Left ventricle myocardium inferior (tissue), 1 donor: ENCODE results near the gene DCST2. TPM values are rescaled to one million over a fixed set of nuclear protein-coding genes. Genes with fewer than 3 reads are reported as not detected.

Experiments
- DNase-seq: peaks from one replicate; pipeline ENCODE4 v3.0.0-alpha.2; 2020
- H3K27ac ChIP-seq: fragments of 200-600 bp; replicated peaks from 2 replicates; pipeline ENCODE4 v1.8.0; 2021
- H3K27me3 ChIP-seq: fragments of 200-600 bp; 2 replicates; pipeline ENCODE4 v1.8.0; 2021; ENCODE audit warnings: low read depth
- H3K36me3 ChIP-seq: fragments of 200-600 bp; 2 replicates; pipeline ENCODE4 v1.8.0; 2021
- H3K4me1 ChIP-seq: fragments of 200-600 bp; 2 replicates; pipeline ENCODE4 v1.8.0; 2021
- H3K4me3 ChIP-seq: fragments of 200-600 bp; 2 replicates; pipeline ENCODE4 v1.8.0; 2021; ENCODE audit warnings: mild to moderate bottlenecking, moderate library complexity
- H3K9me3 ChIP-seq: fragments of 200-600 bp; replicated peaks from 2 replicates; pipeline ENCODE4 v1.8.0; 2021
- intact Hi-C: fragments of 100-400 bp; cut with micrococcal nuclease; formaldehyde crosslinking; loops from one replicate; pipeline ENCODE4 v1.11.0; 2022
- total RNA-seq: library from RNA; stranded (reverse); fragmentation: NEBNext Ultra II Directional; extraction: Animal tissue kit (Norgen Biotek cat#: 25700); gene quantifications from one replicate; pipeline ENCODE4 v1.2.1, GENCODE V29; 2021
- TF ChIP-seq, protein P1 (sequence below): fragments of 200-600 bp; IDR thresholded peaks from 2 replicates; pipeline ENCODE4 v1.8.0; 2021; ENCODE audit warnings: antibody characterized with exemption, mild to moderate bottlenecking, borderline replicate concordance
- donor health status: DM: no; HTN: yes; CAD: no; lungs with severe emphysema.

Gene DCST2
- total RNA-seq, 1 donor from 2014 or later = not detected

DNA sequence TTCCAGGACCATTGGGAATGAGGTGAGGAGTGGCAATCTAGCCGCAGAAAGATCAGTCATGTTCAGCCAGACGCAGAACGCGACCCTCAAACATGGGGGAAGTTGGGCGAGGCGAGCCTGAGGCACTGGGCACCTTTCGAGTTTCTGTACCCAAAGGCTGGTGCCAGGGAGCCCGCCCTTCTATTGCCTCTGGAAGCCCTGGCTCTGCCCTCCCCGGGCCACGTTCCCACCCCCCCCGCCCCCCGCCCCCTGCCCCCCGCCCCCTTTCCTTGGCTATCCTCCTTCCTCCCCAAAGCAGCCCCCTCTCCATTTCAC is 33.2 kb downstream of the DCST2 start:
- DNase-seq = no peak
- H3K4me3 ChIP-seq = peak overlapping the region; percentile 95
- TF ChIP-seq, protein P1, sequence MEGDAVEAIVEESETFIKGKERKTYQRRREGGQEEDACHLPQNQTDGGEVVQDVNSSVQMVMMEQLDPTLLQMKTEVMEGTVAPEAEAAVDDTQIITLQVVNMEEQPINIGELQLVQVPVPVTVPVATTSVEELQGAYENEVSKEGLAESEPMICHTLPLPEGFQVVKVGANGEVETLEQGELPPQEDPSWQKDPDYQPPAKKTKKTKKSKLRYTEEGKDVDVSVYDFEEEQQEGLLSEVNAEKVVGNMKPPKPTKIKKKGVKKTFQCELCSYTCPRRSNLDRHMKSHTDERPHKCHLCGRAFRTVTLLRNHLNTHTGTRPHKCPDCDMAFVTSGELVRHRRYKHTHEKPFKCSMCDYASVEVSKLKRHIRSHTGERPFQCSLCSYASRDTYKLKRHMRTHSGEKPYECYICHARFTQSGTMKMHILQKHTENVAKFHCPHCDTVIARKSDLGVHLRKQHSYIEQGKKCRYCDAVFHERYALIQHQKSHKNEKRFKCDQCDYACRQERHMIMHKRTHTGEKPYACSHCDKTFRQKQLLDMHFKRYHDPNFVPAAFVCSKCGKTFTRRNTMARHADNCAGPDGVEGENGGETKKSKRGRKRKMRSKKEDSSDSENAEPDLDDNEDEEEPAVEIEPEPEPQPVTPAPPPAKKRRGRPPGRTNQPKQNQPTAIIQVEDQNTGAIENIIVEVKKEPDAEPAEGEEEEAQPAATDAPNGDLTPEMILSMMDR = no peak
- no peaks in the 10 kb centered on the region for H3K36me3 ChIP-seq
- intact Hi-C loops = no loop called here
- H3K27me3 ChIP-seq = no peaks in the 10 kb centered on the region
- no peaks in the 10 kb centered on the region for H3K9me3 ChIP-seq
- H3K4me1 ChIP-seq = peaks cover 61% of the 10 kb centered on the region
- peak overlapping the region; percentile 95 for H3K27ac ChIP-seq

DNA sequence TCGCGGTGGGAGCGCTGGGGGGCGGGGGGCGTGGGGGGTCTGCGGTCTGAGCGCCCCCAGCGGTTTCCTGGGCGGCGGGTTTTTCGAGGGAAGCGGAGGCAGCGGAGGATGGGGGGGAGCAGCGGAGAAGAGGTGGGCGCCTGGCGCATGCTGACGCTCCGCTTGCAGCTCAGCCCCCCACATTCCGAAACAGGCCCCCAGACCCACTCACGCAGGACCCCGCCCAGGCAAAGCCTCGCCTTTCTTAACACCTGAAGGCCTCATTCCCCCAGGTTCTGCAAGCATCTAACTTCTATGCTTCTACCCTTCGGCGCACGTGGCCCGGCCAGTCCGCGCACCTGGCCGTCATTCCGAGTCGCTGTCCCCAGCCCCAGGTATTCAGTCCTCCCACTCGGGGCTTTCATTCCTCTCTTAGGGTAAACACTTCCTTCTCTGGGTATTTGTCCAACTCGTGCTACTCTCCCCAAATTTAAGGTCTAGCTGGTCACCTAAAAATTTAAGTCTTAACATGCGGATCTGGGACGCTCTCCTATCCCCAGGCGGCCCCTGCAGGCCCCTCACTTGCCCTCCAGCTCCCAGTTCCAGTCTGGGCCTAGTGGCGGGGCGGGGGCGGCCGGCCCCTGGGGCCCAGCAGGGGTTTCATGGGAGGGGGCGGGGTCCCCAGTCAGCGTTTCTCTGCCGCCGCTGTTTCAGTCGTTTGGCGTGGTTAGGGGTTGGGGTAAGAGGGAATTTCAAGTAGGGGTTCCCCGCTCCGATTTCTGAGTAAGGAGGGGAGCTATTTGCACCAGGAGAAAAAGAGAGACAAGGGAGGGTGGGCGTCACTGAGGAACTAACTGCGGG is 33.8 kb downstream of the DCST2 start:
- DNase-seq = no peak
- intact Hi-C loops = no loop called here
- Histone ChIP-seq H3K27me3 (no peaks in the 10 kb centered on the region), H3K9me3 (no peaks in the 10 kb centered on the region), H3K4me3 (peak overlapping the region; percentile 95), H3K36me3 (no peaks in the 10 kb centered on the region), H3K27ac (peak overlapping the region; percentile 95), H3K4me1 (peaks cover 56% of the 10 kb centered on the region)
- TF ChIP-seq, protein P1 = no peak

GRCh38 chr1:154998818-154999570 is 34.6 kb downstream of the DCST2 start:
- H3K27ac ChIP-seq = peak overlapping the region; percentile 95
- intact Hi-C loops = no loop called here
- TF ChIP-seq, protein P1 = peak; percentile 84
- peaks cover 48% of the 10 kb centered on the region for H3K4me1 ChIP-seq
- H3K27me3 ChIP-seq = no peaks in the 10 kb centered on the region
- H3K36me3 ChIP-seq = no peaks in the 10 kb centered on the region
- DNase-seq = peak; percentile 72
- H3K4me3 ChIP-seq = peak overlapping the region; percentile 95
- no peaks in the 10 kb centered on the region for H3K9me3 ChIP-seq

DNA sequence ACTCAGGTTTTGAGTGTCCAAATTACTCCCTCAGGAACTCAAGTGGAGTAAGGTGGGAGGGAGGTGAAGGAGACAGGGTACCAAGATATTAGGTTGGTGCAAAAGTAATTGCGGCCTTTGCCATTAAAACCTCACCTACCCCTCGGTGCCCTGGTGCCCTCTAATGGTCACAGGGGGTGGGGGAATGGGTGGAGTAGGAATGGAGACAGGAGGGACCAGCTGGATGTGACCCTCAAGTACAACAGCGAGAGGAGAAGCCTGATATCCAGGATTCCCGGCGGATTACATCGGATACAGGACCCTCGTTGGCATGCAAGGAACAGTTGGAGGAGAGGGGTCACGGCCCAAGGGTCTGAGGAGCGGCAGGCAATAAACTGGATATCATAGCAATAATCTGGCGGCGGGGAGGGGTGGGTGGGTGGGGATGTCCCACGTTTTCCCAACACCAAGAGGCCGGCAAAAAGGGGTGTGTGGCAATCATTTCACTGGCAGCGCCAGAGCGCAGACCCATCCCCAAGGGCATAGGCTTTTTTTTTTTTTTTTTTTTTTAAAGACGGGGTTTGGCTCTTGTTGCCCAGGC is 35.3 kb downstream of the DCST2 start:
- peaks cover 41% of the 10 kb centered on the region for H3K4me1 ChIP-seq
- intact Hi-C loops = no loop called here

More for the DNA sequence above, 35.3 kb downstream of the DCST2 start:
- no peak overlapping the region for H3K27ac ChIP-seq
- no peaks in the 10 kb centered on the region for H3K9me3 ChIP-seq
- H3K36me3 ChIP-seq = no peaks in the 10 kb centered on the region
- H3K4me3 ChIP-seq = no peak overlapping the region
- no peak for DNase-seq
- TF ChIP-seq, protein P1 = no peak
- H3K27me3 ChIP-seq = no peaks in the 10 kb centered on the region
